CD14-positive monocyte (primary cell): ENCODE results near the gene MYO5B. TPM values are rescaled to one million over a fixed set of nuclear protein-coding genes. Genes with fewer than 3 reads are reported as not detected.

ENCODE experiments used
- DNase-seq, 3 donors: peaks; one replicate each; pipeline ENCODE4 v3.0.0-alpha.2; 2011 to 2022
- H2AFZ ChIP-seq: 2 replicates; pipeline ENCODE4 v1.6.0; 2012; ENCODE audit warnings: mild to moderate bottlenecking, low read depth, low read length, inconsistent platforms; ENCODE audit not compliant: insufficient read depth, poor library complexity, severe bottlenecking
- H3K27ac ChIP-seq, 2 donors: 1 replicate in 1 of 2; 2 replicates in 1 of 2; pipeline ENCODE4 v1.5.1; 2012 to 2013; ENCODE audit warnings: low read length in 2 of 2, control low read depth in 1 of 2, inconsistent platforms in 1 of 2, low read depth in 1 of 2, mild to moderate bottlenecking in 1 of 2
- H3K27me3 ChIP-seq, 2 donors: one replicate each; pipeline versions ENCODE4 v1.6.0 to v1.6.1; 2011 to 2013; ENCODE audit warnings: low read length in 2 of 2; ENCODE audit not compliant: control insufficient read depth in 2 of 2, insufficient read depth in 2 of 2
- H3K36me3 ChIP-seq, 2 donors: replicated peaks in 1 of 2; 1 replicate in 1 of 2; 2 replicates in 1 of 2; pipeline versions ENCODE4 v1.5.1 to v1.6.1; 2012 to 2013; ENCODE audit warnings: low read length in 2 of 2, control low read depth in 1 of 2, inconsistent platforms in 1 of 2, mild to moderate bottlenecking in 1 of 2; ENCODE audit not compliant: insufficient read depth in 2 of 2, control insufficient read depth in 1 of 2
- H3K4me1 ChIP-seq, 2 donors: 1 replicate in 1 of 2; 2 replicates in 1 of 2; pipeline versions ENCODE4 v1.5.1 to v1.6.1; 2012 to 2013; ENCODE audit warnings: low read length in 2 of 2, control low read depth in 1 of 2, inconsistent platforms in 1 of 2, mild to moderate bottlenecking in 1 of 2, moderate library complexity in 1 of 2; ENCODE audit not compliant: insufficient read depth in 2 of 2, control insufficient read depth in 1 of 2
- H3K4me2 ChIP-seq: replicated peaks from 2 replicates; pipeline ENCODE3; 2012; ENCODE audit warnings: low read length, moderate library complexity, mild to moderate bottlenecking; ENCODE audit not compliant: poor library complexity, severe bottlenecking; ENCODE audit errors: extremely low read depth
- H3K4me3 ChIP-seq, 3 experiments: fragments of 200-600 bp in 1 of 3; sonication (generic) in 1 of 3; replicated peaks in 1 of 3; 1 replicate in 2 of 3; 2 replicates in 1 of 3; pipeline ENCODE4 v1.5.1; 2011 to 2013; ENCODE audit warnings: low read length in 3 of 3, mild to moderate bottlenecking in 3 of 3, control low read depth in 2 of 3, low read depth in 2 of 3, inconsistent platforms in 1 of 3, moderate library complexity in 1 of 3
- H3K79me2 ChIP-seq: 2 replicates; pipeline ENCODE4 v1.6.0; 2012; ENCODE audit warnings: mild to moderate bottlenecking, control low read depth, inconsistent platforms, low read length, moderate library complexity; ENCODE audit not compliant: insufficient read depth
- H3K9ac ChIP-seq: 2 replicates; pipeline ENCODE4 v1.6.0; 2017; ENCODE audit warnings: low read length, mild to moderate bottlenecking; ENCODE audit not compliant: insufficient read depth, poor library complexity, severe bottlenecking
- H3K9me3 ChIP-seq, 2 donors: replicated peaks in 1 of 2; 1 replicate in 1 of 2; 2 replicates in 1 of 2; pipeline versions ENCODE4 v1.5.1 to v1.6.1; 2012 to 2013; ENCODE audit warnings: low read length in 2 of 2, control low read depth in 1 of 2; ENCODE audit not compliant: control insufficient read depth in 1 of 2, insufficient read depth in 1 of 2
- H4K20me1 ChIP-seq: 2 replicates; pipeline ENCODE4 v1.6.0; 2012; ENCODE audit warnings: mild to moderate bottlenecking, low read length, control low read depth, moderate library complexity; ENCODE audit not compliant: insufficient read depth
- H3K27ac Mint-ChIP-seq, 7 donors: one replicate each; pipeline ENCODE4 v1.8.0; 2020; ENCODE audit warnings: mild to moderate bottlenecking in 7 of 7, mixed read lengths in 7 of 7, moderate library complexity in 6 of 7, inconsistent platforms in 2 of 7
- H3K27me3 Mint-ChIP-seq, 3 donors: one replicate each; pipeline ENCODE4 v1.8.0; 2021 to 2022; ENCODE audit warnings: low read depth in 3 of 3, mild to moderate bottlenecking in 3 of 3, mixed read lengths in 3 of 3, moderate library complexity in 3 of 3, inconsistent platforms in 1 of 3
- H3K36me3 Mint-ChIP-seq, 2 donors: one replicate each; pipeline ENCODE4 v1.8.0; 2020; ENCODE audit warnings: mixed read lengths in 2 of 2, inconsistent platforms in 1 of 2, mild to moderate bottlenecking in 1 of 2
- H3K4me1 Mint-ChIP-seq: one replicate; pipeline ENCODE4 v1.8.0; 2020; ENCODE audit warnings: mild to moderate bottlenecking, mixed read lengths
- H3K4me3 Mint-ChIP-seq, 2 donors: one replicate each; pipeline ENCODE4 v1.8.0; 2020; ENCODE audit warnings: mild to moderate bottlenecking in 2 of 2, mixed read lengths in 2 of 2, moderate library complexity in 1 of 2
- H3K9me3 Mint-ChIP-seq, 7 donors: one replicate each; pipeline ENCODE4 v1.8.0; 2020 to 2022; ENCODE audit warnings: mixed read lengths in 7 of 7, mild to moderate bottlenecking in 6 of 7, moderate library complexity in 6 of 7, inconsistent platforms in 2 of 7
- WGBS: methylation state at CpG from one replicate; pipeline ENCODE4 v1.1.5; 2013; ENCODE audit warnings: missing lambda C conversion rate; ENCODE audit not compliant: insufficient coverage; 5-methylcytosine and 5-hydroxymethylcytosine counted together
- intact Hi-C, 2 donors: fragments of 100-400 bp; cut with micrococcal nuclease; formaldehyde crosslinking; loops; one replicate each; pipeline versions ENCODE4 v1.15.0 to v1.15.1; 2023
- polyA plus RNA-seq, 3 donors: library from polyadenylated mRNA; depleted of rRNA in 1 of 3; unstranded in 2 of 3; stranded (reverse) in 1 of 3; fragments of 300-500 nt in 2 of 3; fragments of >200 nt in 1 of 3; fragmentation: Illumina TruSeq in 2 of 3; gene quantifications; 1 replicate in 2 of 3; 2 replicates in 1 of 3; pipeline ENCODE4 v1.2.3, GENCODE V29; 2012 to 2021
- TF ChIP-seq, protein P1 (sequence below): fragments of 200-600 bp; IDR thresholded peaks from one replicate; pipeline ENCODE4 v1.8.0; 2022; ENCODE audit warnings: antibody characterized with exemption, mild to moderate bottlenecking

The MYO5B gene
- polyA plus RNA-seq, 3 donors: 0.04 TPM; not detected in 2

DNA sequence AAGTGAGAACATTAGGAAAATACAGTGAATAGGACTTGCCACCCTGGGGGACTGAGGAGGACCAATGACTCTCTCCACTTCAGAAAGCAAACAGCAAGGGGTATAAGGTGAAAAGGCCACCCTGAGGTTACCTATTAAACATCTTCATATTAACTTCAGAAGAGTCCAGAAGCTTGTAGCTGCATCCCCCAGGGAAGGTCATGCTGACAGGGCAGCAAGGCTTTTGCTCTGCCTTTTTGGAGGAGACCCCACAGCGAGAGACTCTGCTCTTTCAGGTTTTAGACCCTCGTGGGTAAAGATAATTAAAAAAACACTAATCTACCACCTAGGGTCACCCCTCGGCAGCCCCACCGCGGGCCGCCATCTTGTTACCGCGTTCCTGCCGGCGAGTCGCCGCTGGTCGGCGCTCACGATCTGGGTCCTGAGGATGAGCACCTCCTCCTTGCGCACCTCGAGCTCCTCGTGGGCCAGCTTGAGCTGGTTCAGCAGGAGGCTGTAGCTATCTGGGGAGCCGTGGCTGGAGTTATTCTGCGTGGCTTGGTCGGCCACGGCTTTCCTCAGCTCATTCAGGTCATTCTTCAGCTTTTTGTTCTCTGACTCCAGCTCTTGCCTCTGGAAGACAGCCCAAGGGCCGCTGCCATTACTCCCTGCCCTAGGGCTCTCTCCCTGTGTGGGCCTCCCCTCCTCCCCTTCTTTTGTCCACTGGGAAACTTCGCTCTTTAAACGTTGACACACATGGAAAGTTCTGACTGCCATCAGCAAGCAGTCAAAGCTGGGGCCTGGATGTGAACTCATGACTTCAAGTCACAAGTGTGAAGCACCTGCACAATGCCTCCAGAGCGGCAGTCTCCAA lies 331.0 kb downstream of the MYO5B start:
- H3K36me3 ChIP-seq: no peaks in the 10 kb centered on the region
- TF ChIP-seq, protein P1, sequence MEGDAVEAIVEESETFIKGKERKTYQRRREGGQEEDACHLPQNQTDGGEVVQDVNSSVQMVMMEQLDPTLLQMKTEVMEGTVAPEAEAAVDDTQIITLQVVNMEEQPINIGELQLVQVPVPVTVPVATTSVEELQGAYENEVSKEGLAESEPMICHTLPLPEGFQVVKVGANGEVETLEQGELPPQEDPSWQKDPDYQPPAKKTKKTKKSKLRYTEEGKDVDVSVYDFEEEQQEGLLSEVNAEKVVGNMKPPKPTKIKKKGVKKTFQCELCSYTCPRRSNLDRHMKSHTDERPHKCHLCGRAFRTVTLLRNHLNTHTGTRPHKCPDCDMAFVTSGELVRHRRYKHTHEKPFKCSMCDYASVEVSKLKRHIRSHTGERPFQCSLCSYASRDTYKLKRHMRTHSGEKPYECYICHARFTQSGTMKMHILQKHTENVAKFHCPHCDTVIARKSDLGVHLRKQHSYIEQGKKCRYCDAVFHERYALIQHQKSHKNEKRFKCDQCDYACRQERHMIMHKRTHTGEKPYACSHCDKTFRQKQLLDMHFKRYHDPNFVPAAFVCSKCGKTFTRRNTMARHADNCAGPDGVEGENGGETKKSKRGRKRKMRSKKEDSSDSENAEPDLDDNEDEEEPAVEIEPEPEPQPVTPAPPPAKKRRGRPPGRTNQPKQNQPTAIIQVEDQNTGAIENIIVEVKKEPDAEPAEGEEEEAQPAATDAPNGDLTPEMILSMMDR: no peak
- Mint-ChIP-seq H3K9me3 (peaks cover 0 to 2% (median 0%) of the 10 kb centered on the region in 7 donors), H3K4me3 (no peak overlapping the region), H3K4me1 (no peaks in the 10 kb centered on the region), H3K36me3 (no peaks in the 10 kb centered on the region), H3K27me3 (peaks cover 2 to 7% (median 2%) of the 10 kb centered on the region in 3 donors), H3K27ac (peak overlapping the region in 1 of 7 donors; percentile 35)
- H3K4me3 ChIP-seq: no peak overlapping the region
- H3K79me2 ChIP-seq: no peaks in the 10 kb centered on the region
- DNase-seq: no peak
- H3K27ac ChIP-seq: no peak overlapping the region
- H3K9ac ChIP-seq: no peak overlapping the region
- H3K4me2 ChIP-seq: no peak overlapping the region
- no peaks in the 10 kb centered on the region for H3K9me3 ChIP-seq
- H4K20me1 ChIP-seq: no peaks in the 10 kb centered on the region
- H3K27me3 ChIP-seq: no peaks in the 10 kb centered on the region
- 86% methylated on average over 25 of the region's 26 CpGs for WGBS
- no peak overlapping the region for H2AFZ ChIP-seq
- intact Hi-C loops: no loop called here
- H3K4me1 ChIP-seq: no peaks in the 10 kb centered on the region

GRCh38 chr18:49862656-49863385 lies 332.1 kb downstream of the MYO5B start:
- no peaks in the 10 kb centered on the region for H3K4me1 ChIP-seq
- TF ChIP-seq, protein P1: no peak
- H3K79me2 ChIP-seq: no peaks in the 10 kb centered on the region
- no peak overlapping the region for H3K4me2 ChIP-seq
- intact Hi-C loops: no loop called here
- Mint-ChIP-seq H3K27me3 (peaks cover 2 to 7% (median 2%) of the 10 kb centered on the region in 3 donors), H3K4me3 (no peak overlapping the region), H3K4me1 (no peaks in the 10 kb centered on the region), H3K36me3 (no peaks in the 10 kb centered on the region), H3K9me3 (peaks cover 0 to 2% (median 0%) of the 10 kb centered on the region in 7 donors), H3K27ac (no peak overlapping the region)
- no peak overlapping the region for H3K4me3 ChIP-seq
- 92% methylated on average over 10 of the region's 13 CpGs for WGBS
- H3K9ac ChIP-seq: no peak overlapping the region
- H2AFZ ChIP-seq: no peak overlapping the region
- DNase-seq: no peak
- H3K27me3 ChIP-seq: no peaks in the 10 kb centered on the region
- H4K20me1 ChIP-seq: no peaks in the 10 kb centered on the region
- H3K27ac ChIP-seq: no peak overlapping the region
- H3K9me3 ChIP-seq: no peaks in the 10 kb centered on the region
- no peaks in the 10 kb centered on the region for H3K36me3 ChIP-seq
